Measurements from ENCODE around the gene CFAP100. TPM values are rescaled to one million over a fixed set of nuclear protein-coding genes. Genes with fewer than 3 reads are reported as not detected.

The CFAP100 gene
- total and polyA plus RNA-seq, 2 of the 4 experiments (the other 2 are of a cell fraction) = not detected

- no peaks in the 10 kb centered on the region for H3K9me3 ChIP-seq (ENCODE audit: control insufficient read depth, insufficient read depth, low read length)
- in situ Hi-C loops (cut with MboI; ENCODE audit: low sequenced_read_pairs) (no loop called here), intact Hi-C loops (cut with micrococcal nuclease) (no loop called here), dilution Hi-C loops (cut with HindIII; ENCODE audit: low sequenced_read_pairs, unreplicated experiment) (no loop called here)
- H3K14ac ChIP-seq (replicated peaks; ENCODE audit: low read depth, low read length) = no peak overlapping the region
- no peaks in the 10 kb centered on the region for H3K27me3 ChIP-seq (ENCODE audit: control insufficient read depth, insufficient read depth, low read length)
- POLR2A ChIA-PET (ENCODE audit: unreplicated experiment) = no interaction called here
- no peak overlapping the region for H3K56ac ChIP-seq (ENCODE audit: extremely low read depth, insufficient read depth, low read length)
- no peak overlapping the region for H3K27ac ChIP-seq (ENCODE audit: insufficient read depth, low read length)
- peak overlapping the region; percentile 31 for H2AK9ac ChIP-seq (replicated peaks; ENCODE audit: low read depth, low read length, poor library complexity)
- no peaks in the 10 kb centered on the region for H3K79me1 ChIP-seq (ENCODE audit: low read depth in 1 of 2, low read length in 2 of 2)
- H2AFZ ChIP-seq (replicated peaks; ENCODE audit: low read length, poor library complexity) = no peak overlapping the region
- no peak overlapping the region for H3K4ac ChIP-seq (ENCODE audit: low read depth, low read length)
- H3K23ac ChIP-seq (ENCODE audit: low read depth, low read length) = no peak overlapping the region
- no peak overlapping the region for H3K9ac ChIP-seq (ENCODE audit: low read depth, low read length)
- CTCF ChIA-PET = no interaction called here
- H2BK120ac ChIP-seq (ENCODE audit: low read depth, low read length) = no peak overlapping the region
- no peak overlapping the region for H2BK5ac ChIP-seq (ENCODE audit: low read depth, low read length, poor library complexity, severe bottlenecking)
- H4K5ac ChIP-seq (ENCODE audit: low read depth, low read length) = no peak overlapping the region
- H3K4me1 ChIP-seq (ENCODE audit: control insufficient read depth, insufficient read depth, low read length) = no peaks in the 10 kb centered on the region
- no peak overlapping the region for H4K91ac ChIP-seq (ENCODE audit: insufficient read depth, low read depth, low read length)
- H2BK15ac ChIP-seq (ENCODE audit: low read depth, low read length) = no peak overlapping the region
- no peak overlapping the region for H4K8ac ChIP-seq (ENCODE audit: low read depth in 2 of 2, low read length in 2 of 2)
- H4K20me1 ChIP-seq (ENCODE audit: insufficient read depth, low read length) = no peaks in the 10 kb centered on the region
- H3K9me1 ChIP-seq (ENCODE audit: insufficient read depth, low read length) = no peaks in the 10 kb centered on the region; the same call in 1 of the 2 replicates
- 87% methylated on average over 6 of the region's 13 CpGs; no CpG with 5 or more reads in 1 of the 2 experiments for WGBS, 2 experiments (ENCODE audit: extremely low coverage in 2 of 2, insufficient read length in 1 of 2)
- no peak overlapping the region for H3K4me2 ChIP-seq (ENCODE audit: low read depth, low read length)
- no peak overlapping the region for H3K4me3 ChIP-seq (ENCODE audit: insufficient read depth, low read depth, low read length)
- no peak overlapping the region for H2AK5ac ChIP-seq (ENCODE audit: low read depth, low read length)
- no peak for TF ChIP-seq RCOR1 (IDR thresholded peaks at IDR 0.05; ENCODE audit: insufficient replicate concordance, low read length)
- no peak for TF ChIP-seq RFX5 (IDR thresholded peaks at IDR 0.05; ENCODE audit: low read depth, low read length)
- TF ChIP-seq CTCF (conservative IDR thresholded peaks at IDR 0.05; ENCODE audit: low read depth, low read length) = no peak
- TF ChIP-seq BHLHE40 (IDR thresholded peaks at IDR 0.05; ENCODE audit: low read depth, low read length) = no peak
- TF ChIP-seq MAZ (IDR thresholded peaks at IDR 0.05; ENCODE audit: borderline replicate concordance, low read depth, low read length) = no peak
- no peak for TF ChIP-seq ELK1 (IDR thresholded peaks at IDR 0.05; ENCODE audit: borderline replicate concordance, low read depth, low read length)
- TF ChIP-seq CHD1 (IDR thresholded peaks at IDR 0.05; ENCODE audit: low read depth, low read length) = no peak
- TF ChIP-seq SMC3 (IDR thresholded peaks at IDR 0.05; ENCODE audit: low read depth, low read length) = no peak
- TF ChIP-seq FOS (IDR thresholded peaks at IDR 0.05; ENCODE audit: low read depth, low read length) = no peak
- TF ChIP-seq USF2 (IDR thresholded peaks at IDR 0.05; ENCODE audit: low read depth, low read length) = no peak
- no peak for TF ChIP-seq POLR2A (IDR thresholded peaks at IDR 0.05; ENCODE audit: low read depth, low read length)
- no peak for TF ChIP-seq RAD21 (IDR thresholded peaks at IDR 0.05; ENCODE audit: low read length)
- TF ChIP-seq CEBPB (IDR thresholded peaks at IDR 0.05; ENCODE audit: low read depth, low read length) = no peak
- no peak for TF ChIP-seq MAFK (IDR thresholded peaks at IDR 0.05; ENCODE audit: low read depth, low read length)
- TF ChIP-seq MXI1 (IDR thresholded peaks at IDR 0.05; ENCODE audit: borderline replicate concordance, low read depth, low read length) = no peak
- no peak for TF ChIP-seq NFE2L2 (IDR thresholded peaks at IDR 0.05; ENCODE audit: low read depth, low read length)
- no peak overlapping the region for H2BK20ac ChIP-seq (ENCODE audit: low read depth, low read length)
- peaks cover 2% of the 10 kb centered on the region; the same call in 1 of the 2 replicates for H3K36me3 ChIP-seq (ENCODE audit: control insufficient read depth, insufficient read depth, low read length)
- DNase-seq = no peak
- ATAC-seq (ENCODE audit: low read depth) = no peak
- no TSS peak for BruUV-seq (replicated peaks)
- H3K18ac ChIP-seq (ENCODE audit: low read depth, low read length) = no peak overlapping the region
Observed at GRCh38 chr3:126433496-126434263, 39.0 kb downstream of the CFAP100 start.
